Uterus (tissue), 2 donors: ENCODE data around the gene RND2.

Source experiments
- CTCF ChIP-seq, 4 experiments: fragments of 200-600 bp in 2 of 4; fragments of 450-650 bp in 2 of 4; sonication (generic) in 2 of 4; IDR thresholded peaks; one replicate each; pipeline ENCODE4 v1.5.1; 2016 to 2019; ENCODE audit warnings: antibody characterized with exemption in 4 of 4, mild to moderate bottlenecking in 2 of 4, moderate library complexity in 1 of 4
- POLR2A ChIP-seq, 2 donors: fragments of 450-650 bp; IDR thresholded peaks; one replicate each; pipeline ENCODE4 v1.6.1; 2016; ENCODE audit warnings: antibody characterized with exemption in 2 of 2, mild to moderate bottlenecking in 1 of 2, moderate library complexity in 1 of 2

DNA sequence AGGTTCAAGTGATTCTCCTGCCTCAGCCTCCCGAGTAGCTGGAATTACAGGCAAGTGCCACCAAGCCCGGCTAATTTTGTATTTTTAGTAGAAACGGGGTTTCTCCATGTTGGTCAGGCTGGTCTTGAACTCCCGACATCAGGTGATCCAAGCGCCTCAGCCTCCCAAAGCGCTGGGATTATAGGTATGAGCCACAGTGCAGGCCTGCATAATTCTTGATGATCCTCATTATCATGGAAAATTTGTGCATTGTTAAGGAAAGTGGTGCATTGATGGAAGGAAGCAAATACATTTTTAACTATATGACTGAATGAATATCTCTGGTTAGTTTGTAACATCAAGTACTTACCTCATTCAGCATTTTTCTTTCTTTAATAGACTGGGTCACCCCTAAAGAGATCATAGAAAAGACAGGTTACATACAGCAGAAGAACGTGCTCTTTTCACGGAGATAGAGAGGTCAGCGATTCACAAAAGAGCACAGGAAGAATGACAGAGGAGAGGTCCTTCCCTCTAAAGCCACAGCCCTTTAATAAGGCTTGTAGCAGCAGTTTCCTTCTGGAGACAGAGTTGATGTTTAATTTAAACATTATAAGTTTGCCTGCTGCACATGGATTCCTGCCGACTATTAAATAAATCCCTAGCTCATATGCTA is 38.1 kb downstream of the RND2 start:
- TF ChIP-seq POLR2A (IDR thresholded peaks at IDR 0.05), result no peak
- TF ChIP-seq CTCF (IDR thresholded peaks at IDR 0.05), result no peak
